AG04450 (cell line): ENCODE data around the gene SELPLG. TPM values are rescaled to one million over a fixed set of nuclear protein-coding genes. Genes with fewer than 3 reads are reported as not detected.
"Not testable (repeated sequence)": the region's sequence is repeated elsewhere in the genome, so short reads cannot be mapped to it uniquely, and the experiment has no call there.

Experiments
- CTCF ChIA-PET: fragments of 300-600, 350-600 bp; formaldehyde crosslinking; extraction: SDS; loops from one replicate; lab custom pipeline; 2022; ENCODE audit warnings: antibody characterized with exemption, inconsistent platforms; lab: Charles Lee
- POLR2A ChIA-PET: fragments of 350-600 bp; formaldehyde crosslinking; extraction: SDS; loops from one replicate; lab custom pipeline; 2021; ENCODE audit warnings: antibody characterized with exemption, inconsistent platforms; lab: Yijun Ruan, JAX
- DNase-seq: peaks from one replicate; pipeline ENCODE4 v3.0.0-alpha.2; 2011; ENCODE audit warnings: low read depth, low spot score
- H3K27ac ChIP-seq: one replicate; pipeline ENCODE4 v1.5.1; 2012; ENCODE audit warnings: low read depth, low read length, control low read depth
- H3K27me3 ChIP-seq: one replicate; pipeline ENCODE4 v1.6.0; 2012; ENCODE audit warnings: low read length; ENCODE audit not compliant: control insufficient read depth, insufficient read depth
- H3K4me3 ChIP-seq: 2 replicates; pipeline ENCODE4 v1.5.1; 2011; ENCODE audit warnings: mild to moderate bottlenecking, low read depth, low read length, control low read depth
- H3K9me3 ChIP-seq: 2 replicates; pipeline ENCODE4 v1.5.1; 2012; ENCODE audit warnings: low read length; ENCODE audit not compliant: control insufficient read depth, insufficient read depth
- CTCF ChIP-seq: IDR thresholded peaks from 2 replicates; pipeline ENCODE4 v1.5.1; 2011; ENCODE audit warnings: low read depth, low read length, control low read depth, inconsistent platforms
- polyA plus RNA-seq: library from polyadenylated mRNA; depleted of rRNA; stranded (reverse); fragments of >200 nt; gene quantifications from 2 replicates; pipeline ENCODE4 v1.2.3, GENCODE V29; 2011

Gene SELPLG
- polyA plus RNA-seq, 1 experiment: 6.1 TPM

- ChIA-PET CTCF (interaction anchor here (0.7 to 9.3 kb wide), 23 partner anchors 12 to 284 kb away, joined by 3 to 177 read pairs (median 6); no protein-coding TSS in a partner anchor), POLR2A (interaction anchor here (0.8 to 3.0 kb wide), 5 partner anchors 25 to 136 kb away, joined by 3 to 13 read pairs (median 4); no protein-coding TSS in a partner anchor)
- Histone ChIP-seq H3K9me3 (no peaks in the 10 kb centered on the region), H3K27ac (peak overlapping the region; percentile 63), H3K27me3 (no peaks in the 10 kb centered on the region), H3K4me3 (no peak overlapping the region)
- TF ChIP-seq CTCF: no peak
- DNase-seq: no peak
These were observed 32.0 kb upstream of the SELPLG start for GRCh38 chr12:108665608-108666202.

DNA sequence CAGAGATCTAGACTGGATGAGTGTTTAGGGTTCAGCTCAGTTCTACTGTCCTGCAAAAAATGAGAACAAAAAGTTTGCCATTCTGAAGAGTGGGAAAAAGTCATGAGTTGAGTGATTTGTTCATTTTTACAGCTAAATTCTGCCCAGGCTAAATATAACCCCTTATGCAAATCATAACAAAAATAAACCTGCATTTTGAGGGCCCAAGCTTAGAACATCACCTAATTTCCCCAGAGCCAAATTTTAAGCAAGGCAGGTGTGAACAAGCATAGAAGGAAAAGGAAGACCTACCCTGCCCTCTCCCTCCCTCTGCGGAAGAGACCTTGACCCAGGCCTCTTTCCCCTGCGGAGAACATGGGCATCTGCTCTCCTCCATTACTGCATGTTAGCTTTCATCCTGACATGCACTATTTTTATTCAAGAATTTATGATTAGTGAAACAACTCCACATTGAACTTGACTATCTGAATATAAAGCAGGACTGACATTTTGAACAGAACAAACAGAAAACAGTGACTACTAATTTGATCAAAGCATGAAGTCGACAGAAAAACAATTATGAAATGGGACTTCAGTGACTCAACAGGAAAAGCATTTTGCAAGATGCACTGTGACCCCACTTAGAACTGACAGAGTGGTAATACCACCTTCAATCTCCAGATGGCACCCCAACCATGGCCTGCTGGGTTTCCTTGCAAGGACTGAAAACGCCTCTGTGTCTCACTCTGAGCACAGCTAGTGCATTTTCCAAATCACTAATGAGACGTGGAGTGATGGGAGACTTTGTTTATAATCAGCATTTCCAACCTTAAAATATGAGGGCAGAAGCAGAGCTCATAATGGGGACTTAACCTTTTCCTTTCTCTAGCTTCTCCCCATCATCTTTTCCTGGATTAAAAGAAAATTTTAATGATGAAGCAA is 30.9 kb upstream of the SELPLG start:
- DNase-seq: peak; percentile 87
- peak; percentile 98 for TF ChIP-seq CTCF
- CTCF ChIA-PET: interaction anchor here (0.6 to 9.3 kb wide), 45 partner anchors 9 to 431 kb away, joined by 3 to 177 read pairs (median 5); partner anchors contain the start of genes CORO1C and ISCU
- no peaks in the 10 kb centered on the region for H3K27me3 ChIP-seq
- H3K9me3 ChIP-seq: no peaks in the 10 kb centered on the region
- H3K27ac ChIP-seq: peak overlapping the region; percentile 75
- POLR2A ChIA-PET: interaction anchor here (0.6 to 3.0 kb wide), 8 partner anchors 26 to 193 kb away, joined by 3 to 13 read pairs (median 4); partner anchors contain the start of gene SSH1
- no peak overlapping the region for H3K4me3 ChIP-seq

- TF ChIP-seq CTCF: no peak
- Histone ChIP-seq H3K4me3 (no peak overlapping the region), H3K27ac (no peak overlapping the region), H3K27me3 (no peaks in the 10 kb centered on the region), H3K9me3 (no peaks in the 10 kb centered on the region)
- ChIA-PET CTCF (interaction anchor here (0.6 to 9.3 kb wide), 35 partner anchors 10 to 287 kb away, joined by 3 to 177 read pairs (median 5); partner anchors contain the start of genes CORO1C and ISCU), POLR2A (interaction anchor here (0.6 to 1.2 kb wide), 2 partner anchors 14 to 60 kb away, joined by 3 to 12 read pairs; no protein-coding TSS in a partner anchor)
- no peak for DNase-seq
These were observed 29.8 kb upstream of the SELPLG start for GRCh38 chr12:108663324-108664015.

DNA sequence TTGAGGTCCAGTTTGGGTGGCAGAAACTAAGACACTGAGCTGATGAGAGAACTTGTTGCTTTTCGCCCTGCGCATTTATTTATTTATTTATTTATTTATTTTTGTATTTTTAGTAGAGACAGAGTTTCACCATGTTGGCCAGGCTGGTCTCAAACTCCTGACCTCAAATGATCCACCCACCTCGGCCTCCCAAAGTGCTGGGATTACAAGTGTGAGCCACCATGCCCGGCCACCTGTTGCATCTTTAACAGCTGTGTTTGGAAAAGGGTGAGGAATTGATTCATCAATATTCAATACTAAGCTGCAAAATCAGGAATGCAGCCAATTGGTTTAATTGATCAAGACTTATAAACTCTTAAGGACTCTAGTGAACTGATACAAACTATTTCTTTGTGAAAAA is 24.4 kb upstream of the SELPLG start:
- H3K27ac ChIP-seq, DNase-seq, H3K9me3 ChIP-seq, H3K27me3 ChIP-seq, POLR2A ChIA-PET, H3K4me3 ChIP-seq: not testable (repeated sequence)
- CTCF ChIA-PET: interaction anchor here (0.9 kb wide), 1 partner anchor 146 kb away, joined by 4 read pairs; no protein-coding TSS in a partner anchor
